Measurements from ENCODE around the gene SPSB4.
"Not testable (repeated sequence)": the region's sequence is repeated elsewhere in the genome, so short reads cannot be mapped to it uniquely, and the experiment has no call there.

- TF ChIP-seq ZBTB4 (CRISPR knock-in tag; IDR thresholded peaks at IDR 0.05; ENCODE audit: borderline replicate concordance); MTA3 (CRISPR knock-in tag; IDR thresholded peaks at IDR 0.05); ZFP1 (CRISPR knock-in tag; IDR thresholded peaks at IDR 0.05); ZNF557 (CRISPR knock-in tag; IDR thresholded peaks at IDR 0.05); SYNCRIP (IDR thresholded peaks at IDR 0.05; ENCODE audit: insufficient read depth, low read depth, low read length): not testable (repeated sequence)
Measured at GRCh38 chr3:141113680-141114079, 62.5 kb downstream of the SPSB4 start.
